ENCODE measurements around the gene LRCH3. TPM values are rescaled to one million over a fixed set of nuclear protein-coding genes. Genes with fewer than 3 reads are reported as not detected.

The LRCH3 gene
- total and polyA plus RNA-seq, 2 of the 13 experiments (the other 11 are each of a cell fraction or from before 2014, with no cell fraction given), result 25.5 to 103 TPM

- DNase-seq (ENCODE audit: low spot score), result no peak
- BruUV-seq (replicated peaks), result no TSS peak
- Histone ChIP-seq H3K9ac (ENCODE audit: insufficient read depth, low read depth, low read length) (no peak overlapping the region), H3K4me3 (replicated peaks in 1 of 3; ENCODE audit: insufficient read depth in 1 of 3, low read depth in 2 of 3, low read length in 3 of 3) (no peak overlapping the region), H3K27me3 (ENCODE audit: control insufficient read depth in 1 of 2, insufficient read depth in 2 of 2, low read length in 2 of 2) (no peaks in the 10 kb centered on the region), H3K4me1 (ENCODE audit: insufficient read depth, low read length) (no peaks in the 10 kb centered on the region), H2AFZ (ENCODE audit: low read length) (no peak overlapping the region), H3K9me3 (ENCODE audit: low read length) (no peaks in the 10 kb centered on the region), H3K36me3 (replicated peaks in 1 of 2; ENCODE audit: control insufficient read depth in 1 of 2, insufficient read depth in 2 of 2, low read length in 2 of 2) (no peaks in the 10 kb centered on the region), H3K79me2 (ENCODE audit: insufficient read depth, low read length) (no peaks in the 10 kb centered on the region), H4K20me1 (ENCODE audit: insufficient read depth, low read length) (no peaks in the 10 kb centered on the region), H3K27ac (ENCODE audit: extremely low read length, insufficient read depth, low read length) (no peak overlapping the region), H3K4me2 (ENCODE audit: low read depth, low read length) (no peak overlapping the region)
- intact Hi-C loops (cut with micrococcal nuclease; ENCODE audit: unreplicated experiment), result no loop called here
- 89% methylated on average over 5 of the region's 5 CpGs for WGBS (ENCODE audit: low lambda C conversion rate)
- FAIRE-seq, result no peak
- ChIA-PET POLR2A (no interaction called here), CTCF (ENCODE audit: low intra/inter-chr PET ratio, low total read pairs) (no interaction called here)
- in situ Hi-C loops (cut with HindIII; ENCODE audit: extremely low pct_ligation_motif_present, low pct_unique_long_range_greater_than_20kb), result no loop called here
- TF ChIP-seq ZNF569 (CRISPR knock-in tag; IDR thresholded peaks at IDR 0.05; ENCODE audit: borderline replicate concordance), result no peak
- TF ChIP-seq NFE2L1 (CRISPR knock-in tag; IDR thresholded peaks at IDR 0.05; ENCODE audit: borderline replicate concordance), result no peak
- no peak for TF ChIP-seq POGK (CRISPR knock-in tag; conservative IDR thresholded peaks at IDR 0.05)
- TF ChIP-seq TRAFD1 (CRISPR knock-in tag; IDR thresholded peaks at IDR 0.05; ENCODE audit: borderline replicate concordance), result no peak
- no peak for TF ChIP-seq PTBP1 (IDR thresholded peaks at IDR 0.05; ENCODE audit: low read depth, low read length, poor library complexity, severe bottlenecking)
- TF ChIP-seq RCOR2 (CRISPR knock-in tag; IDR thresholded peaks at IDR 0.05), result no peak
- TF ChIP-seq ZNF761 (CRISPR knock-in tag; conservative IDR thresholded peaks at IDR 0.05), result no peak
- TF ChIP-seq ZNF891 (CRISPR knock-in tag; IDR thresholded peaks at IDR 0.05), result no peak
- no peak for TF ChIP-seq SETDB1 (CRISPR knock-in tag; IDR thresholded peaks at IDR 0.05; ENCODE audit: borderline replicate concordance)
- TF ChIP-seq GTF3A (CRISPR knock-in tag; conservative IDR thresholded peaks at IDR 0.05), result no peak
- no peak for TF ChIP-seq DDIT3 (CRISPR knock-in tag; IDR thresholded peaks at IDR 0.05)
- TF ChIP-seq ZNF230 (CRISPR knock-in tag; IDR thresholded peaks at IDR 0.05), result no peak
- ATAC-seq, result no peak; the same call in 2 of the 3 replicates
Measured at GRCh38 chr3:197892162-197892561, 101.1 kb downstream of the LRCH3 start.
